Calu3 (cell line): ENCODE data around the gene LTB. TPM values are rescaled to one million over a fixed set of nuclear protein-coding genes. Genes with fewer than 3 reads are reported as not detected.
A peak's percentile ranks its signal among the peaks of the same experiment; 100 is the strongest.

Source experiments
- BruUV-seq: library from RNA; stranded (reverse); fragments of 400-500 nt; replicated peaks from 2 replicates; lab custom pipeline; 2021; lab: Mats Ljungman, UMichigan
- CTCF ChIA-PET: fragments of 300-600 bp; sonication (Branson Sonifier 250); formaldehyde crosslinking; loops from one replicate; lab custom pipeline; 2022; ENCODE audit warnings: antibody characterized with exemption; lab: Charles Lee
- DNase-seq: peaks from one replicate; pipeline ENCODE4 v3.0.0; 2022
- H3K27ac Mint-ChIP-seq: one replicate; pipeline ENCODE4 v1.8.0; 2022; ENCODE audit warnings: mixed read lengths; ENCODE audit not compliant: unreplicated experiment
- H3K27me3 Mint-ChIP-seq: one replicate; pipeline ENCODE4 v1.8.0; 2022; ENCODE audit warnings: mixed read lengths; ENCODE audit not compliant: unreplicated experiment
- H3K36me3 Mint-ChIP-seq: one replicate; pipeline ENCODE4 v1.8.0; 2022; ENCODE audit warnings: mild to moderate bottlenecking, moderate library complexity, mixed read lengths; ENCODE audit not compliant: insufficient read depth, unreplicated experiment
- H3K4me1 Mint-ChIP-seq: one replicate; pipeline ENCODE4 v1.8.0; 2022; ENCODE audit warnings: mild to moderate bottlenecking, low read depth, mixed read lengths; ENCODE audit not compliant: unreplicated experiment
- H3K4me3 Mint-ChIP-seq: one replicate; pipeline ENCODE4 v1.8.0; 2022; ENCODE audit warnings: mild to moderate bottlenecking, low read depth, moderate library complexity, mixed read lengths; ENCODE audit not compliant: unreplicated experiment
- H3K9me3 Mint-ChIP-seq: one replicate; pipeline ENCODE4 v1.8.0; 2022; ENCODE audit warnings: low read depth, mixed read lengths; ENCODE audit not compliant: unreplicated experiment
- intact Hi-C: fragments of 100-400 bp; cut with micrococcal nuclease; formaldehyde crosslinking; loops from one replicate; pipeline ENCODE4 v1.10.0; 2022; ENCODE audit not compliant: unreplicated experiment
- total RNA-seq: library from RNA; stranded (reverse); gene quantifications from 2 replicates; pipeline ENCODE4 v1.2.3, GENCODE V29; 2022
- TF ChIP-seq, protein P1 (sequence below): fragments of 200-600 bp; IDR thresholded peaks from one replicate; pipeline ENCODE4 v1.8.0; 2022; ENCODE audit warnings: antibody characterized with exemption; ENCODE audit not compliant: unreplicated experiment

LTB gene
- total RNA-seq, 1 experiment from 2014 or later, result 1.4 TPM

DNA sequence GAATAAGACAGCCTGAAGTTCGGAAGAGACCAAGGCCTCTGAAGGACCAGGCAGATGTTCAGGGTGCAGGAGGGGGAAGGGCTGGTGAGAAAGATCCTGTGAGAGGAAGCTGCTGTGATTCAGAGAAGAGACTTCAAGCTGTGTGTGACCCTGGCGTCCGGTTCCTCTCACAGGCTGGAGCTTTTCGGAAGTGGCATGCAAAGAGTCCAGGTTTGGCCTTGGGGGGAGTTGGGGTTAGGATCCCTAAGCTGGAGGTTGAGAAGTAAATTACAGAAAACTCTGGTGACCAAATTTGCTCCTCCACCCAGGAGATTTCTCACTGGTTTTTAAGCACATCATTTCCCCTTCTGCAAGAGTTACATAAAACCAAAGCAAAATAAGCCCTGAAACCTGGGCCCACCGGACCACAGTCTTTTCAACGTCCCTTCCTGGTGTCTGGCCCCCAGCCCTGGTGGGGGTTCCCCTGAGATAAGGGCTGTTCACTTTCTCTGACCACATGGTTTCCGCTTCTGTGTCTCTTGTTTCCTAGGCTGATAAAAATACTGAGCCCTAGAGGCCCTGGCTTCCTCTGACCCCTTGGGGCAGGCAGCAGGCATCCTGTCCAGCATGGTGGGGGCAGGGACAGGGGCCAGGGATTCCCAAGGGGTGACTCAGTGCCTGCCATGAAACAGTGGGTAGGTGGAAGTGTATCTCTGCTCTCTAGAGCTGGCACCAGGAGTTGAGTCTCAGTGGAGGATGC, 22.1 kb downstream of the LTB start:
- intact Hi-C loops, result no loop called here
- H3K27me3 Mint-ChIP-seq, result peaks cover 9% of the 10 kb centered on the region
- peak overlapping the region; percentile 22 for H3K27ac Mint-ChIP-seq
- no TSS peak for BruUV-seq
- H3K36me3 Mint-ChIP-seq, result peaks cover 20% of the 10 kb centered on the region
- no peaks in the 10 kb centered on the region for H3K9me3 Mint-ChIP-seq
- H3K4me3 Mint-ChIP-seq, result no peak overlapping the region
- TF ChIP-seq, protein P1, sequence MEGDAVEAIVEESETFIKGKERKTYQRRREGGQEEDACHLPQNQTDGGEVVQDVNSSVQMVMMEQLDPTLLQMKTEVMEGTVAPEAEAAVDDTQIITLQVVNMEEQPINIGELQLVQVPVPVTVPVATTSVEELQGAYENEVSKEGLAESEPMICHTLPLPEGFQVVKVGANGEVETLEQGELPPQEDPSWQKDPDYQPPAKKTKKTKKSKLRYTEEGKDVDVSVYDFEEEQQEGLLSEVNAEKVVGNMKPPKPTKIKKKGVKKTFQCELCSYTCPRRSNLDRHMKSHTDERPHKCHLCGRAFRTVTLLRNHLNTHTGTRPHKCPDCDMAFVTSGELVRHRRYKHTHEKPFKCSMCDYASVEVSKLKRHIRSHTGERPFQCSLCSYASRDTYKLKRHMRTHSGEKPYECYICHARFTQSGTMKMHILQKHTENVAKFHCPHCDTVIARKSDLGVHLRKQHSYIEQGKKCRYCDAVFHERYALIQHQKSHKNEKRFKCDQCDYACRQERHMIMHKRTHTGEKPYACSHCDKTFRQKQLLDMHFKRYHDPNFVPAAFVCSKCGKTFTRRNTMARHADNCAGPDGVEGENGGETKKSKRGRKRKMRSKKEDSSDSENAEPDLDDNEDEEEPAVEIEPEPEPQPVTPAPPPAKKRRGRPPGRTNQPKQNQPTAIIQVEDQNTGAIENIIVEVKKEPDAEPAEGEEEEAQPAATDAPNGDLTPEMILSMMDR, result no peak
- CTCF ChIA-PET, result interaction anchor here (0.6 to 1.1 kb wide), 2 partner anchors 38 to 59 kb away, joined by 3 read pairs; no protein-coding TSS in a partner anchor
- peak; percentile 68 for DNase-seq
- H3K4me1 Mint-ChIP-seq, result peaks cover 21% of the 10 kb centered on the region

DNA sequence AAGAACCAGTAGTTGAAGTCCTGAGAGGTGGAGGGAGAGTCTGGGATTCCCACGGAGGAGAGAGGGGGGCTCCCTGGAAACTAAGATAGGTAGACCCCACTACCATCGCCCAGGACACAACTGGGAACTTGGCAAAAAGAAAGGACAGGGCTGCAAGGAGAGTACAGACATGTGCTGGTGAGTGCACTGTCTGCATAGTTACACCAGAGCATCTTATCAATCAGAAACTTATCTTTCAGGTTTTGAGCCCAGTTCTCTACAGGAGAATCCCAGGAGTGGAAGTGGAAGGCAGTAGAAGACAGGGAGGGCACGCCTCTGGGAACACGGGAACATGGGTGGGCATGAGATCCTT, 22.6 kb downstream of the LTB start:
- CTCF ChIA-PET, result interaction anchor here (1.1 kb wide), 1 partner anchor 39 kb away, joined by 3 read pairs; no protein-coding TSS in a partner anchor
- Mint-ChIP-seq H3K36me3 (peaks cover 20% of the 10 kb centered on the region), H3K4me3 (no peak overlapping the region), H3K27me3 (peaks cover 4% of the 10 kb centered on the region), H3K4me1 (peaks cover 21% of the 10 kb centered on the region), H3K9me3 (no peaks in the 10 kb centered on the region), H3K27ac (peak overlapping the region; percentile 22)
- no TSS peak for BruUV-seq
- intact Hi-C loops, result no loop called here
- TF ChIP-seq, protein P1, result no peak
- DNase-seq, result no peak

DNA sequence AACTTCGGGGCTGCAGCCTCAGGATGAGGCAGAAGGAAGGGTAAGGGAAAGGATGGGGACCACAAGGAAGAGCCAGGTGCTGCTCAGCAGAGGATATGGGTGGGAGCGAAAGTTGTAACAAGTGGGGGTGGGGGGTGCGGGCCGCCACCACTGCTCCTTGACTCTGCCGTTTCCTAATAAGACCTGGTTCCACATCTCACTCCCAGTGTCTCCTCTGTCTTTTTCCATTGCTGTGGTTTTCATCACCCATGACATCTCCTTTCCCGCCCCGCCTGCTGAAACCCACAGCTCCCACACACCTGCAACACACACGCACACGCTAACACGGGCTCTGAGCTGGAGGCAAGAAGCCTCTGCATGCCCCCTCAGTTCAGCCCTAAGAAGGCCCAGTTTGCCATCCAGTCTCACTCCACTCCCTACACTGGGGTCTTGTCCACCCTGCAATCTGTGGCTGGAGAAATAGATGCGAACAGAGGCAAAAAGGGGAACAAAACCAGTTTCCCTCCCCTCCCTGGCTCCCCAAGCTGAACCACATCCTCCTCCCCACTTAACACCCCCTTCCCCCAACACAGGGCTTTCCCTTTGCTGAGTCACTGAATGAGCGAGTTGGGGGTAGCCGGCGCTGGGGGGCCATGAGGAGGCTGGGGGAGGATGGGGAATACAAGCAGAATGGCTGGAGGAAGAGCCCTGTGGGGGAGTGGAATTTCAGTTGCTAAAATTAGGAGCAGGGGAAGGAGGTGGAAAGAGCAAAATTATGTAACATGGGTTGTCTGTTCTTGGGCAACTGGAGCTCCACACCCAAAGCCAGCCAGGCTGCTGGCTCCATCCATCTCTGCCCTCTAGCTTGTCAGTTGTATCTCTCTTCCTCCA, 23.4 kb downstream of the LTB start:
- CTCF ChIA-PET, result interaction anchor here (1.1 kb wide), 1 partner anchor 40 kb away, joined by 3 read pairs; no protein-coding TSS in a partner anchor
- intact Hi-C loops, result no loop called here
- TF ChIP-seq, protein P1, result no peak
- Mint-ChIP-seq H3K27ac (no peak overlapping the region), H3K4me3 (no peak overlapping the region), H3K36me3 (peaks cover 18% of the 10 kb centered on the region), H3K4me1 (peaks cover 21% of the 10 kb centered on the region), H3K27me3 (no peaks in the 10 kb centered on the region), H3K9me3 (no peaks in the 10 kb centered on the region)
- no peak for DNase-seq
- BruUV-seq, result no TSS peak

DNA sequence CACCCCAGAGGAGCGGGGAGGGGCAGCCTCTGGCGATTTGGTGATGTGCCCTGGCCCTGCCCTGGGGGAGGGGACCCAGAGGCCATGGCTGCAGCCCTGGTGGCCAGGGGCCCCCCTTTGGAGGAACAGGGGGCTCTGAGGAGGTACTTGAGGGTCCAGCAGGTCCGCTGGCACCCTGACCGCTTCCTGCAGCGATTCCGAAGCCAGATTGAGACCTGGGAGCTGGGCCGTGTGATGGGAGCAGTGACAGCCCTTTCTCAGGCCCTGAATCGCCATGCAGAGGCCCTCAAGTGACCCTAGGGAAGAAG, 24.0 kb downstream of the LTB start:
- TF ChIP-seq, protein P1, result no peak
- Mint-ChIP-seq H3K9me3 (no peaks in the 10 kb centered on the region), H3K36me3 (peaks cover 17% of the 10 kb centered on the region), H3K4me1 (peaks cover 21% of the 10 kb centered on the region), H3K27ac (no peak overlapping the region), H3K4me3 (no peak overlapping the region), H3K27me3 (no peaks in the 10 kb centered on the region)
- intact Hi-C loops, result no loop called here
- no TSS peak for BruUV-seq
- CTCF ChIA-PET, result interaction anchor here (0.7 kb wide), 1 partner anchor 10 kb away, joined by 7 read pairs; no protein-coding TSS in a partner anchor
- no peak for DNase-seq
